ENCODE data around the gene ZNF579.
A peak's percentile ranks its signal among the peaks of the same experiment; 100 is the strongest.
"Not testable (repeated sequence)": the region's sequence is repeated elsewhere in the genome, so short reads cannot be mapped to it uniquely, and the experiment has no call there.

Gene ZNF579

GRCh38 chr19:55581145-55581822 is 636 bp upstream of the ZNF579 start:
- H3K4me1 ChIP-seq, result peaks cover 9% of the 10 kb centered on the region
- H3K4me3 ChIP-seq, result peak overlapping the region; percentile 82
- peak in 1 of 2 experiments; percentile 55 for DNase-seq (ENCODE audit: low spot score in 2 of 2)
- in situ Hi-C loops (cut with MboI; ENCODE audit: low sequenced_read_pairs), result no loop called here
- H3K27me3 ChIP-seq (ENCODE audit: low read depth), result no peaks in the 10 kb centered on the region
- H3K9me3 ChIP-seq, result 0 out of 2 replicates have a peak, but pooled peaks cover 3% of the 10 kb centered on the region
- peaks cover 5% of the 10 kb centered on the region for H3K36me3 ChIP-seq (replicated peaks)

GRCh38 chr19:55579766-55580621 is 654 bp downstream of the ZNF579 start:
- H3K36me3 ChIP-seq (replicated peaks), result peaks cover 5% of the 10 kb centered on the region
- H3K9me3 ChIP-seq, result no peaks in the 10 kb centered on the region
- in situ Hi-C loops (cut with MboI; ENCODE audit: low sequenced_read_pairs), result no loop called here
- H3K27me3 ChIP-seq (ENCODE audit: low read depth), result no peaks in the 10 kb centered on the region
- H3K4me3 ChIP-seq, result peak overlapping the region; percentile 82
- H3K4me1 ChIP-seq, result no peaks in the 10 kb centered on the region
- DNase-seq (ENCODE audit: low spot score in 2 of 2), result peak; percentile 35 to 54

GRCh38 chr19:55578761-55579747 is 1.6 kb downstream of the ZNF579 start:
- Histone ChIP-seq H3K4me1 (no peaks in the 10 kb centered on the region), H3K9me3 (no peaks in the 10 kb centered on the region), H3K27me3 (ENCODE audit: low read depth) (no peaks in the 10 kb centered on the region), H3K4me3 (peak overlapping the region; percentile 82), H3K36me3 (replicated peaks) (peaks cover 5% of the 10 kb centered on the region)
- in situ Hi-C loops (cut with MboI; ENCODE audit: low sequenced_read_pairs), result no loop called here
- no peak for DNase-seq (ENCODE audit: low spot score in 2 of 2)

GRCh38 chr19:55578031-55578760 is 2.5 kb downstream of the ZNF579 start:
- H3K4me1 ChIP-seq, result no peaks in the 10 kb centered on the region
- no peak for DNase-seq (ENCODE audit: low spot score in 2 of 2)
- H3K9me3 ChIP-seq, result no peaks in the 10 kb centered on the region
- H3K36me3 ChIP-seq (replicated peaks), result peaks cover 5% of the 10 kb centered on the region
- no peak overlapping the region for H3K4me3 ChIP-seq
- in situ Hi-C loops (cut with MboI; ENCODE audit: low sequenced_read_pairs), result no loop called here
- H3K27me3 ChIP-seq (ENCODE audit: low read depth), result no peaks in the 10 kb centered on the region

GRCh38 chr19:55576746-55577145 is 3.9 kb downstream of the ZNF579 start:
- no peak overlapping the region for H3K4me3 ChIP-seq
- DNase-seq (ENCODE audit: low spot score in 2 of 2), result no peak
- H3K4me1 ChIP-seq, result no peaks in the 10 kb centered on the region
- H3K27me3 ChIP-seq (ENCODE audit: low read depth), result no peaks in the 10 kb centered on the region
- in situ Hi-C loops (cut with MboI; ENCODE audit: low sequenced_read_pairs), result no loop called here
- no peaks in the 10 kb centered on the region for H3K9me3 ChIP-seq
- peaks cover 5% of the 10 kb centered on the region for H3K36me3 ChIP-seq (replicated peaks)

GRCh38 chr19:55573929-55574328 is 6.7 kb downstream of the ZNF579 start:
- H3K9me3 ChIP-seq; H3K36me3 ChIP-seq (replicated peaks); H3K27me3 ChIP-seq (ENCODE audit: low read depth); DNase-seq (ENCODE audit: low spot score in 2 of 2); H3K4me3 ChIP-seq; in situ Hi-C loops (cut with MboI; ENCODE audit: low sequenced_read_pairs); H3K4me1 ChIP-seq: not testable (repeated sequence)

- H3K9me3 ChIP-seq; DNase-seq (ENCODE audit: low spot score in 2 of 2); in situ Hi-C loops (cut with MboI; ENCODE audit: low sequenced_read_pairs); H3K4me3 ChIP-seq; H3K27me3 ChIP-seq (ENCODE audit: low read depth); H3K36me3 ChIP-seq (replicated peaks); H3K4me1 ChIP-seq: not testable (repeated sequence)
These were observed 11.2 kb downstream of the ZNF579 start for GRCh38 chr19:55569477-55569876.

- in situ Hi-C loops (cut with MboI; ENCODE audit: low sequenced_read_pairs), result no loop called here
These were observed 12.8 kb downstream of the ZNF579 start for GRCh38 chr19:55567708-55568328.

GRCh38 chr19:55566823-55567222 is 13.8 kb downstream of the ZNF579 start:
- H3K4me1 ChIP-seq, result no peaks in the 10 kb centered on the region
- H3K36me3 ChIP-seq (replicated peaks), result no peaks in the 10 kb centered on the region
- peaks cover 4% of the 10 kb centered on the region for H3K27me3 ChIP-seq (ENCODE audit: low read depth)
- no peak for DNase-seq (ENCODE audit: low spot score in 2 of 2)
- in situ Hi-C loops (cut with MboI; ENCODE audit: low sequenced_read_pairs), result no loop called here
- no peak overlapping the region for H3K4me3 ChIP-seq
- H3K9me3 ChIP-seq, result no peaks in the 10 kb centered on the region

More at GRCh38 chr19:55567708-55568328, 12.8 kb downstream of the ZNF579 start:
- peaks cover 4% of the 10 kb centered on the region for H3K27me3 ChIP-seq (ENCODE audit: low read depth)
- no peak for DNase-seq (ENCODE audit: low spot score in 2 of 2)
- H3K9me3 ChIP-seq, result no peaks in the 10 kb centered on the region
- no peaks in the 10 kb centered on the region for H3K36me3 ChIP-seq (replicated peaks)
- no peaks in the 10 kb centered on the region for H3K4me1 ChIP-seq
- no peak overlapping the region for H3K4me3 ChIP-seq

- in situ Hi-C loops (cut with MboI; ENCODE audit: low sequenced_read_pairs), result no loop called here
- DNase-seq (ENCODE audit: low spot score in 2 of 2), result no peak
These were observed 17.4 kb downstream of the ZNF579 start for GRCh38 chr19:55563261-55563690.

GRCh38 chr19:55559684-55560083 is 21.0 kb downstream of the ZNF579 start:
- Histone ChIP-seq H3K27me3 (ENCODE audit: low read depth) (0 out of 2 replicates have a peak, but pooled peaks cover 2% of the 10 kb centered on the region), H3K9me3 (no peaks in the 10 kb centered on the region), H3K4me1 (no peaks in the 10 kb centered on the region), H3K36me3 (replicated peaks) (no peaks in the 10 kb centered on the region), H3K4me3 (no peak overlapping the region)
- in situ Hi-C loops (cut with MboI; ENCODE audit: low sequenced_read_pairs), result no loop called here
- no peak for DNase-seq (ENCODE audit: low spot score in 2 of 2)

More at GRCh38 chr19:55563261-55563690, 17.4 kb downstream of the ZNF579 start:
- H3K27me3 ChIP-seq (ENCODE audit: low read depth), result peaks cover 6% of the 10 kb centered on the region
- no peaks in the 10 kb centered on the region for H3K36me3 ChIP-seq (replicated peaks)
- H3K4me3 ChIP-seq, result no peak overlapping the region
- no peaks in the 10 kb centered on the region for H3K4me1 ChIP-seq
- no peaks in the 10 kb centered on the region for H3K9me3 ChIP-seq

GRCh38 chr19:55554741-55555152 is 25.9 kb downstream of the ZNF579 start:
- DNase-seq (ENCODE audit: low spot score in 2 of 2), result no peak
- Histone ChIP-seq H3K4me1 (peaks cover 4% of the 10 kb centered on the region), H3K4me3 (no peak overlapping the region), H3K9me3 (no peaks in the 10 kb centered on the region), H3K36me3 (replicated peaks) (no peaks in the 10 kb centered on the region), H3K27me3 (ENCODE audit: low read depth) (0 out of 2 replicates have a peak, but pooled peaks cover 2% of the 10 kb centered on the region)
- in situ Hi-C loops (cut with MboI; ENCODE audit: low sequenced_read_pairs), result no loop called here
